Mucosa of descending colon (tissue), 3 donors: ENCODE data around the gene LRRN3. TPM values are rescaled to one million over a fixed set of nuclear protein-coding genes. Genes with fewer than 3 reads are reported as not detected.
A peak's percentile ranks its signal among the peaks of the same experiment; 100 is the strongest.

Source experiments
- ATAC-seq: fragments of 200-7000 bp; cut with Tn5 transposase; one replicate; pipeline ENCODE4 v1.9.1; 2020; ENCODE audit warnings: mild to moderate bottlenecking, moderate library complexity
- DNase-seq, 3 donors: peaks; one replicate each; pipeline ENCODE4 v3.0.0-alpha.2; 2020
- H3K36me3 ChIP-seq: fragments of 200-600 bp; one replicate; pipeline ENCODE4 v1.8.0; 2021; ENCODE audit warnings: low read depth, mild to moderate bottlenecking
- H3K4me1 ChIP-seq: fragments of 200-600 bp; one replicate; pipeline ENCODE4 v1.8.0; 2021; ENCODE audit warnings: low read depth, mild to moderate bottlenecking
- H3K4me3 ChIP-seq: fragments of 200-600 bp; one replicate; pipeline ENCODE4 v1.8.0; 2021; ENCODE audit warnings: mild to moderate bottlenecking
- H3K9me3 ChIP-seq: fragments of 200-600 bp; one replicate; pipeline ENCODE4 v1.8.0; 2021; ENCODE audit warnings: mild to moderate bottlenecking
- intact Hi-C, 2 donors: fragments of 100-400 bp; cut with DNase I in 1 of 2; cut with micrococcal nuclease in 1 of 2; formaldehyde crosslinking; loops; one replicate each; pipeline versions ENCODE4 v1.11.0 to v1.11.1; 2022; cut with DNase I, micrococcal nuclease
- total RNA-seq, 3 donors: library from RNA; stranded (reverse); fragmentation: NEBNext Ultra II Directional in 2 of 3; extraction: Animal tissue kit (Norgen Biotek cat#: 25700) in 2 of 3; gene quantifications; one replicate each; pipeline versions ENCODE4 v1.2.1 to v1.2.4, GENCODE V29; 2021 to 2023
- TF ChIP-seq, protein P1 (sequence below): fragments of 200-600 bp; IDR thresholded peaks from one replicate; pipeline ENCODE4 v1.8.0; 2022; ENCODE audit warnings: antibody characterized with exemption, mild to moderate bottlenecking
- donor health status: DM: no; HTN: no; CAD: no; lungs with moderate emphysema.
- donor health status: DM: no; HTN: no; CAD: no.
- donor health status: DM: no; HTN: yes; CAD: no.

The LRRN3 gene
- total RNA-seq, 3 donors from 2014 or later = 0.29 to 0.80 (median 0.73) TPM

DNA sequence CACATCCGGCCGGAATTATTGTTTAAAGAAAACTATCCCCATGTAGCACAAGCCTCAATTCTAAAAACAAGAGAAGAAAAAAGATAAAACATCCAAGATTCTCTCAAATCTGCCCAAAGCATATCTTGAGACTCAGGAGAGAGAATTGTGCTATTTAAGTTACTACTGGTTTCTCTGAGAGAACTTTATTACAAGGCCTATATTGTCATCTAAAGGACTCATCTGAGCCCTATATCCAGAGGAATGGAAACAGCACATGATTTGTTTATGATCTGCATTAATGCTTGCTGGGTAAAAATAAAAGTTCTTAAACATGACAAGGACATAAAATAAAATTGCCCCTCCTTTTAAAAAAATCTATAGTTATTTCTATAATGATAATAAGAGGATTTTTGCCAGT lies 25.0 kb downstream of the LRRN3 start:
- Histone ChIP-seq H3K4me3 (no peak overlapping the region), H3K36me3 (no peaks in the 10 kb centered on the region), H3K9me3 (no peaks in the 10 kb centered on the region), H3K4me1 (no peaks in the 10 kb centered on the region)
- intact Hi-C loops = no loop called here
- DNase-seq (no peak), ATAC-seq (no peak)
- TF ChIP-seq, protein P1, sequence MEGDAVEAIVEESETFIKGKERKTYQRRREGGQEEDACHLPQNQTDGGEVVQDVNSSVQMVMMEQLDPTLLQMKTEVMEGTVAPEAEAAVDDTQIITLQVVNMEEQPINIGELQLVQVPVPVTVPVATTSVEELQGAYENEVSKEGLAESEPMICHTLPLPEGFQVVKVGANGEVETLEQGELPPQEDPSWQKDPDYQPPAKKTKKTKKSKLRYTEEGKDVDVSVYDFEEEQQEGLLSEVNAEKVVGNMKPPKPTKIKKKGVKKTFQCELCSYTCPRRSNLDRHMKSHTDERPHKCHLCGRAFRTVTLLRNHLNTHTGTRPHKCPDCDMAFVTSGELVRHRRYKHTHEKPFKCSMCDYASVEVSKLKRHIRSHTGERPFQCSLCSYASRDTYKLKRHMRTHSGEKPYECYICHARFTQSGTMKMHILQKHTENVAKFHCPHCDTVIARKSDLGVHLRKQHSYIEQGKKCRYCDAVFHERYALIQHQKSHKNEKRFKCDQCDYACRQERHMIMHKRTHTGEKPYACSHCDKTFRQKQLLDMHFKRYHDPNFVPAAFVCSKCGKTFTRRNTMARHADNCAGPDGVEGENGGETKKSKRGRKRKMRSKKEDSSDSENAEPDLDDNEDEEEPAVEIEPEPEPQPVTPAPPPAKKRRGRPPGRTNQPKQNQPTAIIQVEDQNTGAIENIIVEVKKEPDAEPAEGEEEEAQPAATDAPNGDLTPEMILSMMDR = no peak

DNA sequence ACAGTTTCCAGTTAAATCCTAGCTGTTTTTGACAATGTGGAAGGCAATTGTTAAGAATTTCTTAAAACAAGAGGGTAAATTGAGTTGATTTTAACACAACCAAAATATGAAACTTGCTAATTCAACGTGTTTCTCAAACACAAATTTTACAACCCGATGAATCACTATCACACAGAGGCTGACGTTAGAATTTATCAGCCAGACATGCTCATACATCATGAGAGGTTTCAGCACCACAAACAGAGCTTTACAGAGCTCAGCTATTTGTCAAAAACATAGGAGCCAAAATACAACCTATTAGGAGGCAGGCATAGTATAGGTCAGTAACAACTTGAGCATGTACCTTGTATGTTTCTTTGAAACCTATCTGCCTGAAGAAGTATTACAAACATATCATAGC lies 36.1 kb downstream of the LRRN3 start:
- no peak for ATAC-seq
- Histone ChIP-seq H3K4me3 (no peak overlapping the region), H3K4me1 (no peaks in the 10 kb centered on the region), H3K9me3 (no peaks in the 10 kb centered on the region), H3K36me3 (no peaks in the 10 kb centered on the region)
- no peak for DNase-seq
- TF ChIP-seq, protein P1 = no peak
- intact Hi-C loops = no loop called here

DNA sequence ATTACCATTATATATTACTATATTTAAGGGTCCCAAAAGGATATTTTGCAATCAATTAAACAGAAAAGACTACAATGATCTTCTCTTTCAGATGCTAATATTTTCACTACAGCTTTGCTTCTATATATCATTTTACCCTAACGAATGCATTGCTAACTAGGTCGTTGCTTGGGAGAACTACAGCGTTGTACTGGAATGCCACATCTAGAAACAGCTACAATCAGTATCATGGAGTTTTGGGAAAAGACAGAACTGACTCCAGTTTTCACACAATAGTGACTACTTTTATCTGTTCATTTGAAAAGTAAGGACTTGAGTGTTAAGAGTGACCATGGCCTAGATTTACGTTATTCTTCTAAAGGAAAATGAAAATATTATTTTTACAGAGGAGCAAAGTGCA lies 38.5 kb downstream of the LRRN3 start:
- Histone ChIP-seq H3K4me3 (no peak overlapping the region), H3K9me3 (no peaks in the 10 kb centered on the region), H3K36me3 (no peaks in the 10 kb centered on the region), H3K4me1 (no peaks in the 10 kb centered on the region)
- intact Hi-C loops = no loop called here
- ATAC-seq (no peak), DNase-seq (no peak)
- TF ChIP-seq, protein P1 = no peak

DNA sequence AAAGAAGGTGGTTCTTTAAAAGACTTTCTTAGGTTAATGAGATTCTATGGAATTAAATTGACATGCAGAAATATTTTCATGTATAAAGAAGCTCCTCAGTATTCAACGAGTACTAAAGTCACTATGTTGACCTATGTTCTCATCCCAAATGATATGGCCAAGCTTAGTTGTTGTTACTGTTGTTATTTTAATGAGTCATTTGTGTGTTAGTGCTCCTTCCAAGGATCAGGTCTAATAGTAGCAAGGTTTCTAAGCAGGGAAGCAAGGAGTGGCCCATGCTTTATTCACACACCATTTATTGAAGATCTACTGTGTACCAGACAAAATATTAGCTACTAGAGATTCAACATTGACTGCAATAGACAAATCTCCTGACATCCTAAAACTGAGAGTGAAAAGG lies 41.9 kb downstream of the LRRN3 start:
- DNase-seq (no peak), ATAC-seq (no peak)
- no peaks in the 10 kb centered on the region for H3K36me3 ChIP-seq
- TF ChIP-seq, protein P1 = no peak
- no peaks in the 10 kb centered on the region for H3K9me3 ChIP-seq
- no peak overlapping the region for H3K4me3 ChIP-seq
- no peaks in the 10 kb centered on the region for H3K4me1 ChIP-seq
- intact Hi-C loops = no loop called here

DNA sequence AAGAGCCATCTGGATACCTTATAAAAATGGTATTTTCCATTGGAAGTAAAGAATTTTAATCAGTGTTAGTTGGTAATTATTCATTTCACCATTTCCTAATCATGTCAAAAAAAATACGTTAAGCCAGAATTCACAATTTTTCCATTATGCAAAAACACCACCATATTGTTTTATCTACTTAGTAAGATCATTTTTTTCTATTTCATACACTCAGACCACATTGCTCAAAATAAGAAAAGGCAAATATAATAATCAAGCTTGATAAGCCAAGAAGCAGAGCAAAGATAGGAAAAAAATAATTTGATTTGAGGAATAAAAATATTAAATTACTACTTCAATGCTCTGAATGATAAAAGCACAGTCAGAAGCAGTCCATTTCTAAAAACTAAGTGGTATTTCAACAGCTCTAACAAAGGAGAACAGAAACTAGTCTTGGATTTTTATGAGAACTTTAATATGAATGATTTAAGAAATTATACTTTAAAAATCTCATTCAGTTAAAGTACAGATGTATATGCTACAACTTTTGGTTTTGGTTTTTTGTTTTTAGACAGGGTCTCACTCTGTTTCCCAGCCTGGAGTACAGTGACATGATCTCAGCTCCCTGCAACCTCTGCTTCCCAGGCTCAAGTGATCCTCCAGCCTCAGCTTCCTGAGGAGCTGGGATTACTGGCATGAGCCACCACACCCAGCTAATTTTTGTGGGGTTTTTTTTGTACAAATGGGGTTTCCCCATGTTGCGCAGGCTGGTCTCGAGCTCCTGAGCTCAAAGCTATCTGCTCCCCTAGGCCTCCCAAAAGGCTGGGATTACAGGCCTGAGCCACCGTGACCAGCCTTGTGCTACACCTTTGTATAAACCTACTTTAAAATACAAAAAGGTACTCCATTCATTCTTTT lies 46.6 kb downstream of the LRRN3 start:
- no peak overlapping the region for H3K4me3 ChIP-seq
- H3K9me3 ChIP-seq = no peaks in the 10 kb centered on the region
- H3K4me1 ChIP-seq = peaks cover 9% of the 10 kb centered on the region
- DNase-seq = peak in 1 of 3 donors; percentile 2
- ATAC-seq = peak; percentile 12
- intact Hi-C loops = no loop called here
- no peaks in the 10 kb centered on the region for H3K36me3 ChIP-seq
- TF ChIP-seq, protein P1 = no peak
